Measurements from ENCODE around the gene HOXB13.

DNA sequence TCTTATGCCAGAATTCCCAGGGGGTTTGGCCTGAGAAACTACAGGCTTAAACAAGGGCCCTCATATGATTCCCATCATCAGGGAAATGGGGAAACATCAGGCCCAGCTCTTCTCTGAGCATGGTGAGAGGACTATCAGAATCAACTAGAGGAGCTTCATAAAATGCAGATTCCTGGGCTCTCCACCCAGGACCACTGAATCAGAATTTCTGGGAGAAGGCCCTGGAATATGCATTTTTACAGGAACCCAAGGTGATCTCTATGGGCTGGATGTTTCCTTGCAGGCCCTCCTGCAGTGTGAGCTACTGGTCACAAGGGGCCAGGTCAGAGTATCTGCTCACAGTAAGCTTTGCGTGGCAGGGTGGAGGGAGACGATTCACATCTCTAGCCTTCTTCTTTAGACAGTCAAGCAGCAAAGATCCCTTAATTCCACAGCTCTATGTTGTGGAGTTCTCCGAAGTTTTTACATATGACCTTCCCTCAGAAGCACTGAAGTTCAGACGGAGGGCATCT is 38.8 kb upstream of the HOXB13 start:
- TF ChIP-seq, protein P1, sequence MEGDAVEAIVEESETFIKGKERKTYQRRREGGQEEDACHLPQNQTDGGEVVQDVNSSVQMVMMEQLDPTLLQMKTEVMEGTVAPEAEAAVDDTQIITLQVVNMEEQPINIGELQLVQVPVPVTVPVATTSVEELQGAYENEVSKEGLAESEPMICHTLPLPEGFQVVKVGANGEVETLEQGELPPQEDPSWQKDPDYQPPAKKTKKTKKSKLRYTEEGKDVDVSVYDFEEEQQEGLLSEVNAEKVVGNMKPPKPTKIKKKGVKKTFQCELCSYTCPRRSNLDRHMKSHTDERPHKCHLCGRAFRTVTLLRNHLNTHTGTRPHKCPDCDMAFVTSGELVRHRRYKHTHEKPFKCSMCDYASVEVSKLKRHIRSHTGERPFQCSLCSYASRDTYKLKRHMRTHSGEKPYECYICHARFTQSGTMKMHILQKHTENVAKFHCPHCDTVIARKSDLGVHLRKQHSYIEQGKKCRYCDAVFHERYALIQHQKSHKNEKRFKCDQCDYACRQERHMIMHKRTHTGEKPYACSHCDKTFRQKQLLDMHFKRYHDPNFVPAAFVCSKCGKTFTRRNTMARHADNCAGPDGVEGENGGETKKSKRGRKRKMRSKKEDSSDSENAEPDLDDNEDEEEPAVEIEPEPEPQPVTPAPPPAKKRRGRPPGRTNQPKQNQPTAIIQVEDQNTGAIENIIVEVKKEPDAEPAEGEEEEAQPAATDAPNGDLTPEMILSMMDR (IDR thresholded peaks at IDR 0.05) = no peak
- no peak for TF ChIP-seq POLR2A (IDR thresholded peaks at IDR 0.05)

Measured in upper lobe of left lung (tissue), 4 donors.